Activated CD4-positive, CD25-positive, alpha-beta regulatory T cell (primary cell): Measurements from ENCODE around the gene TBC1D22A.

Experiments
- DNase-seq, 4 experiments: peaks; one replicate each; lab custom pipeline; 2025; lab: John Stamatoyannopoulos, UW

Gene TBC1D22A

GRCh38 chr22:47060718-47061117 is 298.3 kb downstream of the TBC1D22A start:
- no peak for DNase-seq

GRCh38 chr22:47061226-47061625 is 298.8 kb downstream of the TBC1D22A start:
- DNase-seq, result no peak

- DNase-seq, result no peak
Observed at GRCh38 chr22:47062126-47062525, 299.7 kb downstream of the TBC1D22A start.

GRCh38 chr22:47063071-47063509 is 300.6 kb downstream of the TBC1D22A start:
- DNase-seq, result no peak

GRCh38 chr22:47063606-47064005 is 301.2 kb downstream of the TBC1D22A start:
- DNase-seq, result no peak

- DNase-seq, result no peak
Observed at GRCh38 chr22:47064016-47064415, 301.6 kb downstream of the TBC1D22A start.

GRCh38 chr22:47064416-47064815 is 302.0 kb downstream of the TBC1D22A start:
- no peak for DNase-seq

- DNase-seq, result no peak
Observed at GRCh38 chr22:47065756-47066615, 303.5 kb downstream of the TBC1D22A start.

GRCh38 chr22:47066616-47066905 is 304.1 kb downstream of the TBC1D22A start:
- DNase-seq, result no peak

GRCh38 chr22:47067321-47067890 is 305.0 kb downstream of the TBC1D22A start:
- no peak for DNase-seq

- no peak for DNase-seq
Observed at GRCh38 chr22:47067911-47068625, 305.6 kb downstream of the TBC1D22A start.

- no peak for DNase-seq
Observed at GRCh38 chr22:47068626-47068996, 306.2 kb downstream of the TBC1D22A start.

- DNase-seq, result no peak
Observed at GRCh38 chr22:47069270-47069669, 306.8 kb downstream of the TBC1D22A start.

GRCh38 chr22:47071078-47071806 is 308.8 kb downstream of the TBC1D22A start:
- DNase-seq, result no peak

- DNase-seq, result no peak
Observed at GRCh38 chr22:47071807-47072641, 309.6 kb downstream of the TBC1D22A start.

- DNase-seq, result no peak
Observed at GRCh38 chr22:47072642-47072967, 310.2 kb downstream of the TBC1D22A start.

GRCh38 chr22:47073075-47073474 is 310.6 kb downstream of the TBC1D22A start:
- no peak for DNase-seq

- no peak for DNase-seq
Observed at GRCh38 chr22:47074105-47074504, 311.7 kb downstream of the TBC1D22A start.

GRCh38 chr22:47075568-47075967 is 313.1 kb downstream of the TBC1D22A start:
- DNase-seq, result no peak

- DNase-seq, result no peak
Observed at GRCh38 chr22:47076758-47077157, 314.3 kb downstream of the TBC1D22A start.

- no peak for DNase-seq
Observed at GRCh38 chr22:47080100-47080499, 317.6 kb downstream of the TBC1D22A start.

GRCh38 chr22:47082505-47082904 is 320.1 kb downstream of the TBC1D22A start:
- no peak for DNase-seq
